Measurements from ENCODE around the gene UFC1. TPM values are rescaled to one million over a fixed set of nuclear protein-coding genes. Genes with fewer than 3 reads are reported as not detected.

Gene UFC1
- total and polyA plus RNA-seq, 2 of the 13 experiments (the other 11 are each of a cell fraction or from before 2014, with no cell fraction given) = 72.8 to 85.2 TPM

- TF ChIP-seq MXD3 (CRISPR knock-in tag; IDR thresholded peaks at IDR 0.05) (peak; percentile 91), ZNF746 (CRISPR knock-in tag; IDR thresholded peaks at IDR 0.05) (no peak; the same call in 1 of the 2 replicates), SCMH1 (CRISPR knock-in tag; IDR thresholded peaks at IDR 0.05; ENCODE audit: borderline replicate concordance) (no peak), MAZ (IDR thresholded peaks at IDR 0.05; ENCODE audit: borderline replicate concordance, low read depth, low read length) (peak; percentile 27; the same call in 1 of the 2 replicates), MAZ (CRISPR knock-in tag; IDR thresholded peaks at IDR 0.05; ENCODE audit: low read depth) (peak; percentile 80; the same call in 1 of the 2 replicates), ZNF136 (CRISPR knock-in tag; IDR thresholded peaks at IDR 0.05; ENCODE audit: low read depth) (no peak), HBP1 (CRISPR knock-in tag; IDR thresholded peaks at IDR 0.05; ENCODE audit: low read depth) (peak; percentile 41; the same call in 1 of the 2 replicates), SP5 (CRISPR knock-in tag; IDR thresholded peaks at IDR 0.05; ENCODE audit: borderline replicate concordance, low read depth) (0 out of 2 replicates have a peak, but pooled peaks have one; percentile 36), THAP8 (CRISPR knock-in tag; IDR thresholded peaks at IDR 0.05; ENCODE audit: borderline replicate concordance) (no peak), DR1 (CRISPR knock-in tag; IDR thresholded peaks at IDR 0.05) (peak; percentile 74; the same call in 1 of the 2 replicates), MTA1 (CRISPR knock-in tag; IDR thresholded peaks at IDR 0.05; ENCODE audit: borderline replicate concordance) (no peak), ZNF75D (CRISPR knock-in tag; IDR thresholded peaks at IDR 0.05; ENCODE audit: borderline replicate concordance) (no peak), GABPB1 (CRISPR knock-in tag; IDR thresholded peaks at IDR 0.05) (peak; percentile 99), ZBTB10 (CRISPR knock-in tag; IDR thresholded peaks at IDR 0.05; ENCODE audit: borderline replicate concordance) (peak; percentile 56; the same call in 1 of the 2 replicates), ZNF792 (CRISPR knock-in tag; IDR thresholded peaks at IDR 0.05) (peak; percentile 71; the same call in 1 of the 2 replicates), PHB2 (IDR thresholded peaks at IDR 0.05; ENCODE audit: partially characterized antibody) (no peak), ZNF710 (CRISPR knock-in tag; IDR thresholded peaks at IDR 0.05; ENCODE audit: borderline replicate concordance) (no peak), RBM39 (IDR thresholded peaks at IDR 0.05; ENCODE audit: low read depth, low read length, poor library complexity, severe bottlenecking) (peak; percentile 52), ZNF431 (CRISPR knock-in tag; IDR thresholded peaks at IDR 0.05; ENCODE audit: borderline replicate concordance, low read depth) (peak; percentile 37; the same call in 1 of the 2 replicates), ZNF446 (CRISPR knock-in tag; IDR thresholded peaks at IDR 0.05) (no peak), ZNF567 (CRISPR knock-in tag; IDR thresholded peaks at IDR 0.05; ENCODE audit: borderline replicate concordance) (0 out of 2 replicates have a peak, but pooled peaks have one; percentile 41)
Observed at GRCh38 chr1:161117759-161118581, 35.8 kb upstream of the UFC1 start, which contains the start of the genes NIT1 and PFDN2 (continued).

Data from HepG2 (cell line).